CD4-positive, alpha-beta memory T cell (primary cell): ENCODE results near the gene PDCD4. TPM values are rescaled to one million over a fixed set of nuclear protein-coding genes. Genes with fewer than 3 reads are reported as not detected.

Experiments
- CTCF ChIA-PET: fragments of 350-600 bp; sonication (Branson Sonifier 250); formaldehyde crosslinking; loops from one replicate; lab custom pipeline; 2021; ENCODE audit warnings: inconsistent platforms; ENCODE audit not compliant: partially characterized antibody; lab: Charles Lee
- POLR2A ChIA-PET: fragments of 350-600 bp; sonication (Branson Sonifier 250); formaldehyde crosslinking; loops from one replicate; lab custom pipeline; 2021; ENCODE audit not compliant: partially characterized antibody; lab: Charles Lee
- DNase-seq, 5 donors: peaks; one replicate each; pipeline versions ENCODE4 v3.0.0 to v3.0.0-alpha.2; 2020 to 2022; ENCODE audit warnings: mixed read lengths in 1 of 5
- H3K27ac ChIP-seq: one replicate; pipeline ENCODE4 v1.7.0; 2013; ENCODE audit warnings: low read depth, low read length
- H3K27me3 ChIP-seq: 2 replicates; pipeline ENCODE4 v1.7.0; 2013; ENCODE audit warnings: mild to moderate bottlenecking, low read length, moderate library complexity; ENCODE audit not compliant: insufficient read depth
- H3K36me3 ChIP-seq: 2 replicates; pipeline ENCODE4 v1.7.0; 2013; ENCODE audit warnings: mild to moderate bottlenecking, low read length, moderate library complexity; ENCODE audit not compliant: insufficient read depth
- H3K4me1 ChIP-seq: 2 replicates; pipeline ENCODE4 v1.7.0; 2013; ENCODE audit warnings: mild to moderate bottlenecking, low read length, moderate library complexity; ENCODE audit not compliant: insufficient read depth
- H3K4me3 ChIP-seq, 2 donors: one replicate each; pipeline ENCODE4 v1.7.0; 2013; ENCODE audit warnings: low read length in 2 of 2, mild to moderate bottlenecking in 1 of 2
- H3K9me3 ChIP-seq, 2 donors: one replicate each; pipeline ENCODE4 v1.7.0; 2013; ENCODE audit warnings: low read length in 2 of 2, control low read depth in 1 of 2; ENCODE audit not compliant: control insufficient read depth in 1 of 2
- H3K27ac Mint-ChIP-seq, 7 donors: one replicate each; pipeline ENCODE4 v1.8.0; 2020 to 2021; ENCODE audit warnings: mixed read lengths in 7 of 7, mild to moderate bottlenecking in 6 of 7, inconsistent platforms in 3 of 7, moderate library complexity in 3 of 7
- H3K27me3 Mint-ChIP-seq, 2 donors: one replicate each; pipeline ENCODE4 v1.8.0; 2020 to 2021; ENCODE audit warnings: mixed read lengths in 2 of 2
- H3K36me3 Mint-ChIP-seq, 2 donors: one replicate each; pipeline ENCODE4 v1.8.0; 2020 to 2021; ENCODE audit warnings: mixed read lengths in 2 of 2, inconsistent platforms in 1 of 2, mild to moderate bottlenecking in 1 of 2
- H3K4me1 Mint-ChIP-seq, 4 donors: one replicate each; pipeline ENCODE4 v1.8.0; 2020 to 2021; ENCODE audit warnings: mixed read lengths in 4 of 4, mild to moderate bottlenecking in 1 of 4
- H3K4me3 Mint-ChIP-seq, 8 donors: one replicate each; pipeline ENCODE4 v1.8.0; 2020 to 2021; ENCODE audit warnings: mixed read lengths in 8 of 8, mild to moderate bottlenecking in 7 of 8, moderate library complexity in 6 of 8, inconsistent platforms in 3 of 8
- H3K9me3 Mint-ChIP-seq, 8 donors: one replicate each; pipeline ENCODE4 v1.8.0; 2020 to 2021; ENCODE audit warnings: mixed read lengths in 8 of 8, mild to moderate bottlenecking in 5 of 8, inconsistent platforms in 3 of 8, moderate library complexity in 1 of 8
- intact Hi-C: fragments of 100-400 bp; cut with micrococcal nuclease; formaldehyde crosslinking; loops from one replicate; pipeline ENCODE4 v1.15.1; 2023
- polyA plus RNA-seq, 2 donors: library from polyadenylated mRNA; unstranded; fragments of 300-500 nt; fragmentation: Illumina TruSeq; gene quantifications; one replicate each; pipeline ENCODE4 v1.2.3, GENCODE V29; 2021
- total RNA-seq, 2 experiments: library from RNA; stranded (reverse); gene quantifications; one replicate each; pipeline ENCODE4 v1.2.3, GENCODE V29; 2021

PDCD4 gene
- total and polyA plus RNA-seq, 4 experiments from 2014 or later: 329 to 494 (median 367) TPM

DNA sequence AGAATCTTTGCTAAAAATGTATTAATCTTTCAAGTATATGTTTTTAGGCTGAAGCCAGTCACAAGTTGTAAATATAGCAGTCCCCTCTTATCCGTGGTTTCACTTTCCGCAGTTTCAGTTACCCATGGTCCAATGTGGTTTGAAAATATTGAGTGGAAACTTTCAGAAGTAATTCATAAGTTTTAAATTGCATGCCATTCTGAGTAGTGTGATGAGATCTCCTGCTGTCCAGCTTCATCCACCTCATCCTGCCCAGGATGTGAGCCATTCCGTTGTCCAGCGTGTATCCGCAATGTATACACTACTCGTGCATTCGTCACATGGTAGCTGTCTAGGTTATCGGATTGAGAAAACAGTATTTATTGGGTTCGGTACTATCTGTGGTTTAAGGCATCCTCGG is 12.2 kb downstream of the PDCD4 start:
- Histone ChIP-seq H3K27me3 (no peaks in the 10 kb centered on the region), H3K27ac (no peak overlapping the region), H3K4me3 (no peak overlapping the region), H3K9me3 (no peaks in the 10 kb centered on the region), H3K36me3 (peaks cover 41% of the 10 kb centered on the region), H3K4me1 (peaks cover 81% of the 10 kb centered on the region)
- intact Hi-C loops: no loop called here
- CTCF ChIA-PET: interaction anchor here (1.0 to 2.8 kb wide), 6 partner anchors 8 to 81 kb away, joined by 3 to 19 read pairs (median 4); no protein-coding TSS in a partner anchor
- Mint-ChIP-seq H3K9me3 (no peaks in the 10 kb centered on the region), H3K4me1 (peaks cover 52 to 83% (median 68%) of the 10 kb centered on the region in 4 donors), H3K27ac (peak overlapping the region; percentile 65 to 94 (median 80)), H3K4me3 (peak overlapping the region; percentile 54 to 83 (median 80)), H3K36me3 (peaks cover 50 to 65% of the 10 kb centered on the region in 2 donors), H3K27me3 (no peaks in the 10 kb centered on the region)
- POLR2A ChIA-PET: interaction anchor here (1.1 to 2.7 kb wide), 5 partner anchors 12 to 80 kb away, joined by 3 to 10 read pairs (median 3); partner anchors contain the start of gene PDCD4
- DNase-seq: no peak

DNA sequence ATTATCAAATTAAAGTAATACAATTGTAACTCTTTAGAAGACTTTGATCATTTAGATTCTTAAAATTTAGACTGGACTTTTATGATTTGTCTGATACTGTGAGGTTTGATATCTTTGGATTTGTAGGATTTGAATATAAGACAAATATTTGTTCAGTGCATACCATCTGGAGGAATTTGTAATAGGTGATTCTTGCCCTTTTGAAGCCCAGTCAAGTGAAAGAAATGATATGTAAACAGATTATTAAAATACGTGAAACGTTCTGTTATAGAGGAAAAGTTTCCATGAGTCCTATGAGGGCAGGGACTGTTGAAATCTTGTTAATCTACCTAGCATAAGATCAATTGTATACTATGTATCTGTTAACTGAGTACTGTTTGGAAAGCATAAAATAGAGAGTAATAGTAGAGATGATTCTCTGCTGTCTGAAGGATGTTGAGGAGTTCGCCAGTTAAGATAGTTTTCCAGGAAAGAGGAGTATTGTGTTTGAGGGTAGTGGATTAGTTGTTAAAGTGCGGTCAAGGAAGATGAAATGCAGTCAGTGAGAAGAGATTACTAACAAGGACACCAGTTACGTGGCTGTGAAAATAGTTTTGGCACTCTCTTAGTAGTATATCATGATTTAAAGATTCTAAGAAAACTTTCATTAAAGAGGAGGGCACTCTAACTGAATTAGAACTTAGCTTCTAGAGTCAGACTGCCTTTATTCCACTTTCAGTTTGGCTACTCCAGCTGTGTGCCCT is 14.4 kb downstream of the PDCD4 start:
- Mint-ChIP-seq H3K9me3 (no peaks in the 10 kb centered on the region), H3K36me3 (peaks cover 55 to 65% of the 10 kb centered on the region in 2 donors), H3K4me3 (peak overlapping the region in 5 of 8 donors; percentile 1 to 57 (median 35)), H3K27ac (peak overlapping the region; percentile 5 to 84 (median 76)), H3K27me3 (no peaks in the 10 kb centered on the region), H3K4me1 (peaks cover 45 to 75% (median 60%) of the 10 kb centered on the region in 4 donors)
- Histone ChIP-seq H3K27ac (peak overlapping the region; percentile 15), H3K4me3 (no peak overlapping the region), H3K9me3 (no peaks in the 10 kb centered on the region), H3K4me1 (peaks cover 69% of the 10 kb centered on the region), H3K27me3 (no peaks in the 10 kb centered on the region), H3K36me3 (peaks cover 52% of the 10 kb centered on the region)
- no peak for DNase-seq
- POLR2A ChIA-PET: interaction anchor here (0.9 to 2.2 kb wide), 7 partner anchors 8 to 84 kb away, joined by 3 to 9 read pairs (median 4); partner anchors contain the start of genes BBIP1 and SHOC2
- intact Hi-C loops: no loop called here
- CTCF ChIA-PET: interaction anchor here (1.3 to 2.6 kb wide), 3 partner anchors 28 to 140 kb away, joined by 4 to 14 read pairs (median 4); no protein-coding TSS in a partner anchor

- POLR2A ChIA-PET: interaction anchor here (0.8 to 2.2 kb wide), 11 partner anchors 9 to 85 kb away, joined by 3 to 9 read pairs (median 4); partner anchors contain the start of genes BBIP1, PDCD4 and SHOC2
- Mint-ChIP-seq H3K36me3 (peaks cover 50 to 61% of the 10 kb centered on the region in 2 donors), H3K27me3 (no peaks in the 10 kb centered on the region), H3K27ac (peak overlapping the region in 3 of 7 donors; percentile 24 to 82 (median 28)), H3K9me3 (no peaks in the 10 kb centered on the region), H3K4me3 (peak overlapping the region in 1 of 8 donors; percentile 11), H3K4me1 (peaks cover 35 to 73% (median 55%) of the 10 kb centered on the region in 4 donors)
- Histone ChIP-seq H3K4me3 (no peak overlapping the region), H3K36me3 (peaks cover 44% of the 10 kb centered on the region), H3K9me3 (no peaks in the 10 kb centered on the region), H3K27ac (no peak overlapping the region), H3K27me3 (no peaks in the 10 kb centered on the region), H3K4me1 (peaks cover 63% of the 10 kb centered on the region)
- intact Hi-C loops: no loop called here
- CTCF ChIA-PET: interaction anchor here (0.9 to 2.6 kb wide), 9 partner anchors 10 to 141 kb away, joined by 3 to 14 read pairs (median 3); no protein-coding TSS in a partner anchor
- no peak for DNase-seq
Observed at GRCh38 chr10:110887560-110887959, 15.8 kb downstream of the PDCD4 start.

- H3K27ac Mint-ChIP-seq: peak overlapping the region in 3 of 7 donors; percentile 42 to 63 (median 59)
- no peaks in the 10 kb centered on the region for H3K27me3 ChIP-seq
- no peak for DNase-seq
- H3K27ac ChIP-seq: no peak overlapping the region
- peaks cover 28 to 67% (median 52%) of the 10 kb centered on the region in 4 donors for H3K4me1 Mint-ChIP-seq
- H3K4me1 ChIP-seq: peaks cover 51% of the 10 kb centered on the region
- no peak overlapping the region for H3K4me3 Mint-ChIP-seq
- H3K9me3 ChIP-seq: no peaks in the 10 kb centered on the region
- H3K36me3 ChIP-seq: peaks cover 46% of the 10 kb centered on the region
- no peak overlapping the region for H3K4me3 ChIP-seq
- ChIA-PET POLR2A (interaction anchor here (1.2 to 2.3 kb wide), 5 partner anchors 8 to 146 kb away, joined by 4 to 15 read pairs (median 6); no protein-coding TSS in a partner anchor), CTCF (interaction anchor here (0.6 to 6.5 kb wide), 19 partner anchors 9 to 295 kb away, joined by 3 to 72 read pairs (median 4); no protein-coding TSS in a partner anchor)
- no peaks in the 10 kb centered on the region for H3K9me3 Mint-ChIP-seq
- peaks cover 43 to 69% of the 10 kb centered on the region in 2 donors for H3K36me3 Mint-ChIP-seq
- no peaks in the 10 kb centered on the region for H3K27me3 Mint-ChIP-seq
- intact Hi-C loops: loop anchor here (1.0 to 10.0 kb wide), 7 partner anchors 10 to 702 kb away; partner anchors contain the start of genes BBIP1 and SHOC2
Observed at GRCh38 chr10:110892602-110893288, 21.0 kb downstream of the PDCD4 start.

DNA sequence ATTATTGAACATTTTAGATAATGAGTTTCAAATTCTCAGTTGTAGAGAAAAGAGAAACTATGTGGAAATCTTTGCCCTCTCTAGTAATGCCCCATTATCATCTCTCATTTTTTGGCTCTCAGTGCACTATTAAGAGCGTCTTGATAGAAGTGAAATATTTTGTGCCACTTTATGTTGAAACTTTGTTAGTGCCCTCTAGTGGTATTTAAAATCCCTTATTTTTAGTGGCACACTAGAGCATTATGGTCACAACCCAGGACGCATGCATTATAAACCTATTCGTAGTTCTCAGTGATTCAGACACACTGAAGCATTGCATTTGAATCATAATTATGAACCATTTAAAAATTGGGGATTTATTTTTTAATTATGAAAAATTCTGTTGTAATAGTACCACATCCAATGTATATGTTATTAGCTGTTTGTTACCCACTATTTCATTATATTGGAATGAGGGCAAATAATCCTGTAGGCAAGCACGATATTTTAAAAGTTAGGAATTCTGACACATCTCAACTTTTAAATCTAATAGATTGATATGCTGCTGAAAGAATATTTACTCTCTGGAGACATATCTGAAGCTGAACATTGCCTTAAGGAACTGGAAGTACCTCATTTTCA is 21.9 kb downstream of the PDCD4 start:
- no peaks in the 10 kb centered on the region for H3K27me3 ChIP-seq
- peaks cover 49% of the 10 kb centered on the region for H3K4me1 ChIP-seq
- intact Hi-C loops: loop anchor here (1.0 to 10.0 kb wide), 5 partner anchors 25 to 701 kb away; partner anchors contain the start of genes BBIP1 and SHOC2
- no peak overlapping the region for H3K4me3 ChIP-seq
- peaks cover 48% of the 10 kb centered on the region for H3K36me3 ChIP-seq
- ChIA-PET CTCF (interaction anchor here (0.6 to 6.5 kb wide), 28 partner anchors 9 to 296 kb away, joined by 3 to 72 read pairs (median 4); no protein-coding TSS in a partner anchor), POLR2A (interaction anchor here (0.7 to 2.3 kb wide), 9 partner anchors 9 to 147 kb away, joined by 3 to 15 read pairs (median 5); partner anchors contain the start of gene PDCD4)
- peak in 4 of 5 donors; percentile 60 to 66 (median 64) for DNase-seq
- Mint-ChIP-seq H3K4me1 (peaks cover 28 to 64% (median 50%) of the 10 kb centered on the region in 4 donors), H3K27ac (peak overlapping the region in 4 of 7 donors; percentile 0 to 43 (median 36)), H3K27me3 (no peaks in the 10 kb centered on the region), H3K4me3 (no peak overlapping the region), H3K36me3 (peaks cover 43 to 73% of the 10 kb centered on the region in 2 donors), H3K9me3 (no peaks in the 10 kb centered on the region)
- peak overlapping the region; percentile 6 for H3K27ac ChIP-seq
- H3K9me3 ChIP-seq: no peaks in the 10 kb centered on the region

DNA sequence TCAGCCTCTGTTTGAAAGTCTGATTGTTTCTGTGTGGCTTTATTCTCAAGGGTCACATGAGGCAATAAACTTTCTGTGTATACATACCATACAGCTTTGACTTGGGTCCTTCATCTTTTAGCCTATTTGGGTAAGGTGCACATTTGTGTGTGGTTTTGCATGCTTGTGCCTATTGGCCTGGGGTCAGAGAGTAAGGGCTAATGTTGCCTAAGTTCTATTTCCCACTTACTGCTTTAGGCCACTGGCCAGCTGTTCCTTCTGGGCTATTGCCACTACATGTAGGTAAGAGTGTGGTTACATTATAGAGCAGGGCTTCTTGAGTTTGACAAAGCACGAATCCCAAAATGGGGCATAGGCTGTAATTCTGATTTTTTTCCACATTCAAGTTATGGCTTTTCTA is 25.5 kb downstream of the PDCD4 start:
- Histone ChIP-seq H3K27me3 (no peaks in the 10 kb centered on the region), H3K27ac (no peak overlapping the region), H3K4me1 (peaks cover 35% of the 10 kb centered on the region), H3K36me3 (peaks cover 33% of the 10 kb centered on the region), H3K9me3 (no peaks in the 10 kb centered on the region), H3K4me3 (no peak overlapping the region)
- peaks cover 24 to 49% (median 41%) of the 10 kb centered on the region in 4 donors for H3K4me1 Mint-ChIP-seq
- no peak for DNase-seq
- no peaks in the 10 kb centered on the region for H3K27me3 Mint-ChIP-seq
- H3K4me3 Mint-ChIP-seq: no peak overlapping the region
- ChIA-PET CTCF (interaction anchor here (0.8 to 3.1 kb wide), 13 partner anchors 9 to 297 kb away, joined by 3 to 25 read pairs (median 4); partner anchors contain the start of gene BBIP1), POLR2A (interaction anchor here (0.6 to 2.9 kb wide), 12 partner anchors 9 to 157 kb away, joined by 3 to 14 read pairs (median 4); no protein-coding TSS in a partner anchor)
- H3K9me3 Mint-ChIP-seq: no peaks in the 10 kb centered on the region
- intact Hi-C loops: loop anchor here (10.0 kb wide), 1 partner anchor 698 kb away; no protein-coding TSS in a partner anchor
- peak overlapping the region in 4 of 7 donors; percentile 32 to 57 (median 35) for H3K27ac Mint-ChIP-seq
- peaks cover 23 to 81% of the 10 kb centered on the region in 2 donors for H3K36me3 Mint-ChIP-seq
